MM.1S (cell line): Measurements from ENCODE around the gene ZDHHC22.

Source experiments
- CTCF ChIP-seq: fragments of 300-600 bp; sonication (generic); IDR thresholded peaks from 2 replicates; pipeline ENCODE4 v1.5.1; 2016; ENCODE audit warnings: antibody characterized with exemption, low read length, mixed read lengths
- EZH2phosphoT487 ChIP-seq: fragments of 300-600 bp; sonication (generic); IDR thresholded peaks from 2 replicates; pipeline ENCODE4 v1.6.1; 2018; ENCODE audit warnings: antibody characterized with exemption, low read length

GRCh38 chr14:77099425-77100167 is 42.0 kb downstream of the ZDHHC22 start:
- TF ChIP-seq CTCF: no peak
- no peak for TF ChIP-seq EZH2phosphoT487
